ENCODE data around the gene C1orf56. TPM values are rescaled to one million over a fixed set of nuclear protein-coding genes. Genes with fewer than 3 reads are reported as not detected.
"Not testable (repeated sequence)": the region's sequence is repeated elsewhere in the genome, so short reads cannot be mapped to it uniquely, and the experiment has no call there.

Gene C1orf56
- total and polyA plus RNA-seq, 2 experiments from 2014 or later, result 2.8 to 17.7 TPM

- H3K4me3 ChIP-seq, result no peak overlapping the region
- H3K4me2 ChIP-seq (ENCODE audit: unreplicated experiment), result no peak overlapping the region
- H3K9me2 ChIP-seq (ENCODE audit: insufficient read depth), result no peaks in the 10 kb centered on the region
- TF ChIP-seq EZH2phosphoT487 (IDR thresholded peaks at IDR 0.05; ENCODE audit: insufficient read depth, low read depth) (no peak), EZH2 (IDR thresholded peaks at IDR 0.05; ENCODE audit: insufficient read depth, poor library complexity, severe bottlenecking) (no peak)
- no peak overlapping the region for H3K27ac ChIP-seq
- no peaks in the 10 kb centered on the region for H3K36me3 ChIP-seq (ENCODE audit: low read depth)
- no peaks in the 10 kb centered on the region for H3K4me1 ChIP-seq (ENCODE audit: insufficient read depth)
- in situ Hi-C loops (cut with MboI), result no loop called here
- H3K27me3 ChIP-seq (replicated peaks; ENCODE audit: insufficient read depth), result no peaks in the 10 kb centered on the region
- H3K9me3 ChIP-seq (ENCODE audit: low read depth), result no peaks in the 10 kb centered on the region
- no peak overlapping the region for H2AFZ ChIP-seq
- no peaks in the 10 kb centered on the region for H3F3A ChIP-seq (ENCODE audit: insufficient read depth)
- no peaks in the 10 kb centered on the region for H4K20me1 ChIP-seq (ENCODE audit: insufficient read depth)
- 83 to 84% methylated on average over 4 of the region's 4 CpGs for WGBS, 2 experiments (ENCODE audit: low coverage in 1 of 2, low lambda C conversion rate in 2 of 2, missing lambda C conversion rate in 2 of 2)
- H3K79me2 ChIP-seq (ENCODE audit: insufficient read depth), result no peaks in the 10 kb centered on the region
- DNase-seq, result no peak
- H3K9ac ChIP-seq, result no peak overlapping the region
Observed at GRCh38 chr1:151085953-151086559, 38.5 kb downstream of the C1orf56 start.

- H3K9me2 ChIP-seq (ENCODE audit: insufficient read depth); H3K9ac ChIP-seq; H3K79me2 ChIP-seq (ENCODE audit: insufficient read depth); H3K4me1 ChIP-seq (ENCODE audit: insufficient read depth); H3K27me3 ChIP-seq (replicated peaks; ENCODE audit: insufficient read depth); H4K20me1 ChIP-seq (ENCODE audit: insufficient read depth); H3F3A ChIP-seq (ENCODE audit: insufficient read depth); H3K27ac ChIP-seq; H3K9me3 ChIP-seq (ENCODE audit: low read depth); H3K4me3 ChIP-seq; H3K4me2 ChIP-seq (ENCODE audit: unreplicated experiment); in situ Hi-C loops (cut with MboI); H2AFZ ChIP-seq; H3K36me3 ChIP-seq (ENCODE audit: low read depth): not testable (repeated sequence)
- peak; percentile 34 for DNase-seq
- 68 to 80% methylated on average over 6 of the region's 6 CpGs for WGBS, 2 experiments (ENCODE audit: low coverage in 1 of 2, low lambda C conversion rate in 2 of 2, missing lambda C conversion rate in 2 of 2)
Observed at GRCh38 chr1:151097426-151097825, 49.9 kb downstream of the C1orf56 start.

- Histone ChIP-seq H4K20me1 (ENCODE audit: insufficient read depth) (no peaks in the 10 kb centered on the region), H3K4me3 (no peak overlapping the region), H3K4me2 (ENCODE audit: unreplicated experiment) (no peak overlapping the region), H3K9me3 (ENCODE audit: low read depth) (no peaks in the 10 kb centered on the region), H3F3A (ENCODE audit: insufficient read depth) (no peaks in the 10 kb centered on the region), H3K36me3 (ENCODE audit: low read depth) (peaks cover 3% of the 10 kb centered on the region; the same call in 1 of the 2 replicates), H3K27me3 (replicated peaks; ENCODE audit: insufficient read depth) (no peaks in the 10 kb centered on the region), H3K9me2 (ENCODE audit: insufficient read depth) (no peaks in the 10 kb centered on the region), H3K27ac (no peak overlapping the region), H3K4me1 (ENCODE audit: insufficient read depth) (peaks cover 5% of the 10 kb centered on the region; the same call in 1 of the 2 replicates), H3K79me2 (ENCODE audit: insufficient read depth) (no peaks in the 10 kb centered on the region), H3K9ac (no peak overlapping the region), H2AFZ (no peak overlapping the region)
- 95 to 100% methylated on average over 1 of the region's 1 CpG for WGBS, 2 experiments (ENCODE audit: low coverage in 1 of 2, low lambda C conversion rate in 2 of 2, missing lambda C conversion rate in 2 of 2)
- in situ Hi-C loops (cut with MboI), result no loop called here
- TF ChIP-seq EZH2phosphoT487 (IDR thresholded peaks at IDR 0.05; ENCODE audit: insufficient read depth, low read depth), result no peak
- TF ChIP-seq EZH2 (IDR thresholded peaks at IDR 0.05; ENCODE audit: insufficient read depth, poor library complexity, severe bottlenecking), result no peak
- DNase-seq, result no peak
Observed at GRCh38 chr1:151098126-151098525, 50.6 kb downstream of the C1orf56 start.

Small RNAs within 50 kb of the gene (small RNA-seq; reads per million reads assigned to genes)
- gene RNU6-884P (ENCODE audit: low read depth, low replicate concordance), result not detected

Other genes with a start within 250 kb of the C1orf56 start
- gene CTSK, start 239.5 kb upstream of the C1orf56 start, total RNA-seq (2014; rRNA removed; shearing (Covaris generic)), result 90.9 and 101 TPM in 2 replicates
- 81.4 and 92.1 TPM in 2 replicates for gene CTSK, start 239.5 kb upstream of the C1orf56 start, polyA plus RNA-seq (2016; fragmentation: Nextera tagmentation; extraction: Ambion mirVana)
- 31.0 and 34.7 TPM in 2 replicates for gene ARNT, start 171.2 kb upstream of the C1orf56 start, total RNA-seq (2014; rRNA removed; shearing (Covaris generic))
- 30.9 and 32.8 TPM in 2 replicates for gene ARNT, start 171.2 kb upstream of the C1orf56 start, polyA plus RNA-seq (2016; fragmentation: Nextera tagmentation; extraction: Ambion mirVana)
- gene CTXND2, start 160.6 kb upstream of the C1orf56 start, total RNA-seq (2014; rRNA removed; shearing (Covaris generic)), result not detected in 2 replicates
- gene CTXND2, start 160.6 kb upstream of the C1orf56 start, polyA plus RNA-seq (2016; fragmentation: Nextera tagmentation; extraction: Ambion mirVana), result not detected in 2 replicates
- gene SETDB1, start 121.4 kb upstream of the C1orf56 start, total RNA-seq (2014; rRNA removed; shearing (Covaris generic)), result 21.4 and 30.2 TPM in 2 replicates
- gene SETDB1, start 121.4 kb upstream of the C1orf56 start, polyA plus RNA-seq (2016; fragmentation: Nextera tagmentation; extraction: Ambion mirVana), result 9.7 and 10.2 TPM in 2 replicates
- gene CERS2, start 72.9 kb upstream of the C1orf56 start, total RNA-seq (2014; rRNA removed; shearing (Covaris generic)), result 124 and 148 TPM in 2 replicates
- gene CERS2, start 72.9 kb upstream of the C1orf56 start, polyA plus RNA-seq (2016; fragmentation: Nextera tagmentation; extraction: Ambion mirVana), result 201 and 202 TPM in 2 replicates
- not detected in 2 replicates for gene ANXA9, start 65.5 kb upstream of the C1orf56 start, total RNA-seq (2014; rRNA removed; shearing (Covaris generic))
- 0.16 and 0.26 TPM in 2 replicates for gene ANXA9, start 65.5 kb upstream of the C1orf56 start, polyA plus RNA-seq (2016; fragmentation: Nextera tagmentation; extraction: Ambion mirVana)
- gene MINDY1, start 40.8 kb upstream of the C1orf56 start, total RNA-seq (2014; rRNA removed; shearing (Covaris generic)), result 7.7 and 9.1 TPM in 2 replicates
- gene MINDY1, start 40.8 kb upstream of the C1orf56 start, polyA plus RNA-seq (2016; fragmentation: Nextera tagmentation; extraction: Ambion mirVana), result 4.6 and 6.1 TPM in 2 replicates
- gene PRUNE1, start 39.3 kb upstream of the C1orf56 start, total RNA-seq (2014; rRNA removed; shearing (Covaris generic)), result 7.2 and 10.5 TPM in 2 replicates
- gene PRUNE1, start 39.3 kb upstream of the C1orf56 start, polyA plus RNA-seq (2016; fragmentation: Nextera tagmentation; extraction: Ambion mirVana), result 9.0 and 10.8 TPM in 2 replicates
- not detected in 2 replicates for gene BNIPL, start 11.2 kb upstream of the C1orf56 start, total RNA-seq (2014; rRNA removed; shearing (Covaris generic))
- 0.09 TPM in 1 of 2 replicates, not detected in the other for gene BNIPL, start 11.2 kb upstream of the C1orf56 start, polyA plus RNA-seq (2016; fragmentation: Nextera tagmentation; extraction: Ambion mirVana)
- 52.2 and 63.2 TPM in 2 replicates for gene CDC42SE1, start 11.9 kb downstream of the C1orf56 start, total RNA-seq (2014; rRNA removed; shearing (Covaris generic))
- 17.3 and 18.2 TPM in 2 replicates for gene CDC42SE1, start 11.9 kb downstream of the C1orf56 start, polyA plus RNA-seq (2016; fragmentation: Nextera tagmentation; extraction: Ambion mirVana)
- 1.9 and 3.7 TPM in 2 replicates for gene MLLT11, start 12.6 kb downstream of the C1orf56 start, total RNA-seq (2014; rRNA removed; shearing (Covaris generic))
- gene MLLT11, start 12.6 kb downstream of the C1orf56 start, polyA plus RNA-seq (2016; fragmentation: Nextera tagmentation; extraction: Ambion mirVana), result 7.3 and 7.7 TPM in 2 replicates
- gene GABPB2, start 23.0 kb downstream of the C1orf56 start, total RNA-seq (2014; rRNA removed; shearing (Covaris generic)), result 14.7 and 14.9 TPM in 2 replicates
- gene GABPB2, start 23.0 kb downstream of the C1orf56 start, polyA plus RNA-seq (2016; fragmentation: Nextera tagmentation; extraction: Ambion mirVana), result 7.4 and 8.4 TPM in 2 replicates
- 1.4 and 3.8 TPM in 2 replicates for gene SEMA6C, start 98.9 kb downstream of the C1orf56 start, total RNA-seq (2014; rRNA removed; shearing (Covaris generic))
- 0.58 and 1.1 TPM in 2 replicates for gene SEMA6C, start 98.9 kb downstream of the C1orf56 start, polyA plus RNA-seq (2016; fragmentation: Nextera tagmentation; extraction: Ambion mirVana)
- not detected in 2 replicates for gene TNFAIP8L2, start 108.9 kb downstream of the C1orf56 start, total RNA-seq (2014; rRNA removed; shearing (Covaris generic))
- not detected in 2 replicates for gene TNFAIP8L2, start 108.9 kb downstream of the C1orf56 start, polyA plus RNA-seq (2016; fragmentation: Nextera tagmentation; extraction: Ambion mirVana)
- 7.1 and 11.5 TPM in 2 replicates for gene LYSMD1, start 118.2 kb downstream of the C1orf56 start, total RNA-seq (2014; rRNA removed; shearing (Covaris generic))
- 3.4 and 4.4 TPM in 2 replicates for gene LYSMD1, start 118.2 kb downstream of the C1orf56 start, polyA plus RNA-seq (2016; fragmentation: Nextera tagmentation; extraction: Ambion mirVana)
- gene SCNM1, start 118.4 kb downstream of the C1orf56 start, total RNA-seq (2014; rRNA removed; shearing (Covaris generic)), result 27.7 and 35.2 TPM in 2 replicates
- 73.3 and 77.4 TPM in 2 replicates for gene SCNM1, start 118.4 kb downstream of the C1orf56 start, polyA plus RNA-seq (2016; fragmentation: Nextera tagmentation; extraction: Ambion mirVana)
- not detected in 2 replicates for gene TMOD4, start 128.2 kb downstream of the C1orf56 start, total RNA-seq (2014; rRNA removed; shearing (Covaris generic))
- 0.24 TPM in 1 of 2 replicates, not detected in the other for gene TMOD4, start 128.2 kb downstream of the C1orf56 start, polyA plus RNA-seq (2016; fragmentation: Nextera tagmentation; extraction: Ambion mirVana)
- 41.9 and 45.0 TPM in 2 replicates for gene VPS72, start 142.4 kb downstream of the C1orf56 start, total RNA-seq (2014; rRNA removed; shearing (Covaris generic))
- 45.0 and 46.5 TPM in 2 replicates for gene VPS72, start 142.4 kb downstream of the C1orf56 start, polyA plus RNA-seq (2016; fragmentation: Nextera tagmentation; extraction: Ambion mirVana)
- 53.5 and 62.8 TPM in 2 replicates for gene PIP5K1A, start 150.8 kb downstream of the C1orf56 start, total RNA-seq (2014; rRNA removed; shearing (Covaris generic))
- gene PIP5K1A, start 150.8 kb downstream of the C1orf56 start, polyA plus RNA-seq (2016; fragmentation: Nextera tagmentation; extraction: Ambion mirVana), result 33.9 and 35.1 TPM in 2 replicates
- gene PSMD4, start 207.0 kb downstream of the C1orf56 start, total RNA-seq (2014; rRNA removed; shearing (Covaris generic)), result 130 and 164 TPM in 2 replicates
- 166 and 175 TPM in 2 replicates for gene PSMD4, start 207.0 kb downstream of the C1orf56 start, polyA plus RNA-seq (2016; fragmentation: Nextera tagmentation; extraction: Ambion mirVana)
- 16.9 and 21.5 TPM in 2 replicates for gene ZNF687, start 234.5 kb downstream of the C1orf56 start, total RNA-seq (2014; rRNA removed; shearing (Covaris generic))
- 3.0 and 3.6 TPM in 2 replicates for gene ZNF687, start 234.5 kb downstream of the C1orf56 start, polyA plus RNA-seq (2016; fragmentation: Nextera tagmentation; extraction: Ambion mirVana)

Measured in GM23248 (cell line).